Activated CD4-positive, alpha-beta T cell treated with anti-CD3 and anti-CD28 coated beads for 48 hours (primary cell): ENCODE results near the gene GPANK1.
A peak's percentile ranks its signal among the peaks of the same experiment; 100 is the strongest.

Experiments
- DNase-seq: peaks from one replicate; pipeline ENCODE4 v3.0.0-alpha.2; 2020

GPANK1 gene

GRCh38 chr6:31636698-31637596 is 27.9 kb downstream of the GPANK1 start:
- DNase-seq, result no peak

GRCh38 chr6:31634969-31635575 is 29.7 kb downstream of the GPANK1 start:
- DNase-seq, result no peak

- DNase-seq, result no peak
These were observed 30.7 kb downstream of the GPANK1 start for GRCh38 chr6:31634131-31634530.

GRCh38 chr6:31633447-31633846 is 31.4 kb downstream of the GPANK1 start:
- no peak for DNase-seq

GRCh38 chr6:31632279-31632946 is 32.4 kb downstream of the GPANK1 start:
- DNase-seq, result no peak

- DNase-seq, result no peak
These were observed 33.0 kb downstream of the GPANK1 start for GRCh38 chr6:31631681-31632278.

GRCh38 chr6:31631209-31631608 is 33.6 kb downstream of the GPANK1 start:
- DNase-seq, result no peak

GRCh38 chr6:31630177-31630934 is 34.4 kb downstream of the GPANK1 start:
- DNase-seq, result no peak

- DNase-seq, result no peak
These were observed 35.8 kb downstream of the GPANK1 start for GRCh38 chr6:31629014-31629413.

GRCh38 chr6:31627690-31628287 is 37.0 kb downstream of the GPANK1 start:
- DNase-seq, result no peak

- no peak for DNase-seq
These were observed 37.8 kb downstream of the GPANK1 start for GRCh38 chr6:31626952-31627351.

- no peak for DNase-seq
These were observed 40.7 kb downstream of the GPANK1 start for GRCh38 chr6:31624070-31624469.

- DNase-seq, result no peak
These were observed 42.1 kb downstream of the GPANK1 start for GRCh38 chr6:31622684-31623091.

GRCh38 chr6:31621991-31622390 is 42.8 kb downstream of the GPANK1 start:
- DNase-seq, result no peak

- DNase-seq, result no peak
These were observed 43.4 kb downstream of the GPANK1 start for GRCh38 chr6:31621320-31621939.

- peak; percentile 98 for DNase-seq
These were observed 44.0 kb downstream of the GPANK1 start, which contains the start of gene PRRC2A for GRCh38 chr6:31620586-31621319. TSS of gene PRRC2A (plus strand) at chr6:31620715. CDS start at chr6:31622790, 2,075 bp downstream.

GRCh38 chr6:31619805-31620585 is 44.8 kb downstream of the GPANK1 start:
- peak; percentile 98 for DNase-seq

- DNase-seq, result no peak
These were observed 47.8 kb downstream of the GPANK1 start for GRCh38 chr6:31617010-31617409.

GRCh38 chr6:31615748-31616147 is 49.0 kb downstream of the GPANK1 start:
- DNase-seq, result peak; percentile 51
